NCI-H146 treated with DMSO at 0.1 percent for 48 hours (cell line): ENCODE results near the gene LARP4B.

Experiments
- DNase-seq: peaks from one replicate; lab custom pipeline; 2025; ENCODE audit not compliant: unreplicated experiment; lab: John Stamatoyannopoulos, UW

Gene LARP4B

DNA sequence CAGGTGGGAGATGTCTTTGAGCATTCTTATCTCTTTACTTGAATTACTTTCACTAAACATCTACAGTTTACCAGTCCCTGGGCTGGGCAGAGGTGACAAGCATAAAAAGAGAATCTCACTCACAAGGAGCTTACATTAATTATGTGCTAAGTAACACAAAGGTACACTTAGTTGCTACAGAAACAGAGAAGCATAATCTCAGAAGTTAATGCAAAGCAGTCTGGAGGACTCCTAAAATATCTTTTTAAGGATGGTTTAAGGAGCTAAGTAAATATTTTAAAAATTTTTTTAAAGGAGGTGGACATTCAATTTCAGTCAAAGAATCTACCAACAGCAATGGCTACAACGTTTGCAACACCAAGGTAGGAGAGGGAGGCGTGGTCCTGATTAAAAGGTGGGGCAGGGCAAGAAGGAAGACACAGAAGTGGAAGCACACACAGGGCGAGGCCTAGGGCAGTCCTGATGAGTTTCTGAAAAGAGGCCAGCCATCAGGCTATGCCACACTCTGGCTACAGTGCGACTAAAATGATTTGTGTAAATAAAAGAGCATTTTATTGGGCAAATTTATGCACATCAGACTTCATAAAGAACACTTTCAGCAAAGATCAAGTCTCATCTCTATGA, 5.3 kb downstream of the LARP4B start:
- DNase-seq = no peak

DNA sequence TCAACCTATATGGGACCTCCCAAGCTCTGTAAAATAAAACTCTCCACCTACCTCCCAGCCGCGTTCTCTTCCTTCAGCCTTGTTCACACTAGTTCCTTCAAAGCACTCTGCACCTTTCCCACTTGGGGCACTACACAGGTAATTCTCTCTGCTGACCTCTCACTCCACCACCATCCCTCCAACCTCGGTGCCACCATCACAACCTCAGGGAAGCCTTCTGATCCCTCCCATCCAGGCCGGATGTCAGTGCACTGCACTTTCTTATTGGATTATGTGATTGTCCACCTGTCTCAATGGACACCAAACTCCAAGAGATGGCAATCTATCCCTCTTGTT, 7.0 kb downstream of the LARP4B start:
- no peak for DNase-seq

DNA sequence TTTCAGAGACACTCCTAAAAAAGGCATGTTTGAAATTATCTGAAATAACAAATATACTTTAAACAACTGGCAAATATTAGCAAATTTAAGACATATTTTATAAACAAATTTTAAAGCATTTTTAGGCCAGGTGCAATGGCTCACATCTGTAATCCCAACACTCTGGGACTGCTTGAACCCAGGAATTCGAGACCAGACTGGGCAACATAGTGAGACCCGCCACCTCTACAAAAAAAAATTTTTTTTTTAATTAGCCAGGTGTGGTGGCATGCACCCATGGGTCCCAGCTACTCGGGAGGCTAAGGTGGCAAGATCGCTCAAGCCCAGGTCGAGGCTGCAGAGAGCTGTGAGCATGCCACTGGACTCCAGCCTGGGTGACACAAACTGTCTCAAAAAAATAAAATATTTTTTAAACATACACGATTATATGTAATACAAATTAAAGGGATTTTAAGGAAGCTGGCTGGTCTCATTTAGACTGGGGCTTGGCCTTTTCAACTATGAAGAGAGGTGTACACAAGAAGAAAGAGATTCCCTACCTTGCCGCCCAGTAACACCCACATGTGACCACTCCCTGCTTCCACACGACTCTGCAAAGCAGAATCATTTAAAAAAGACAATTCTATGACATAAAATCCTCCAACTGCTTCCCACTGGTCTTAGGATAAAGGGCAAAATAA, 7.5 kb downstream of the LARP4B start:
- DNase-seq = no peak

DNA sequence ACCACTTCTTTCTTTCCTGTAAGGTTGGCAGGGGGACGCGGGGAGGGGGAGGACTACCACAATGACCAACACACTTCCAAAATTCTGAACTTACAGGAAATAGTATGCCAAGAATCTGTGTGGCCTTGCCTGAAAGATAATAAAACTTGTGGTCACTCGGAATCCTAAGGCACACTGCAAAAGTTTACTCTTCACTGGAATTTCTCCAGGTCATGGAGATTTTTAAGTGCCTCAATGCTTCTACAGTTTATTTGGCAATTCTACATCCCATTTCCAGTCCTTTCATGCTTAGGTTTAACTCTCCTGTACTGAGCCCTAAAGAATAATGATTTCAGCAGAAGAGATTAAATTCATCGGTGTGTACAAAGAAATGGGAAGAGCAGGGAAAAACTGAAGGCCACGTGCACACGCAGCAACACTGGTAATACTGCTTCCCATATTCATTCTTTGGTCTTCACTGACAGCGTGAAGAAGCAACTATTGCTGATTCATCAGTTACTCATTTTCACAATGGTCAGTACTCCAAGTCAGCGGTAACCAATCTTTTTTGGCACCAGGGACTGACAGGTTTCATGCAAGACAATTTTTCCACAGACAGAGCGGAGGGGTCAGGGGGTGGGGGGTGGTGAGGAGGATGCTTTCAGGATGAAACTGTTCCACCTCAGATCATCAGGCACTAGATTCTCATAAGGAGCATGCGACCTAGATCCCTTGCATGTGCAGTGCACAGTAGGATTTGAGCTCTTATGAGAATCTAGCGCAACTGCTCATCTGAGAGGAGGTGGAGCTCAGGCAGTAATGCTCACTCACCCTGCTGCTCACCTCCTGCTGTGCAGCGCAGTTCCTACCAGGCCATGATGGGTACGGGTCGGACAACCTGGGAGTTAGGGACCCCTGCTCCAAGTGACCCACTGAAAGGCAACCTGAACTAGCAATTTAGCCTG, 9.8 kb downstream of the LARP4B start:
- DNase-seq = no peak

GRCh38 chr10:920450-920849, 11.1 kb downstream of the LARP4B start:
- no peak for DNase-seq

DNA sequence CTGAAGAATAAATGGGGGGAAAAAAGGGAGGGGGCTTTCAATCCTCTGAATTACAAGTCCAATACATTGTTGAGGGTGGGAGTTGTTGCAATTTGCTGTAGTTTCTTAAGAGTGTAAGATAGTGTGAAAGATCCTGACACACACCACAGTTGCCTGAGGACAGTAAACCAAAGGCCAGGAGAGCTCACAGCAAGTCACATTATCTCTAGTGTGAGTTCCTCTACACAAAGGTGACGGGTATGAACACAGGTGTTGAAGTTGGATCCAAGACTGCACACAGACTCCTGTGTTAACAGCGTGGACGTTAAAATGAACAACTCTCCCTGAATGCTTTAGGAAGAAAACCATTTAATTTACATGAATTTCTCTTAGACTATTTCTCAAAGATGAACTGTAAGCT, 12.0 kb downstream of the LARP4B start:
- no peak for DNase-seq

GRCh38 chr10:917999-918398, 13.5 kb downstream of the LARP4B start:
- no peak for DNase-seq

- DNase-seq = no peak
Measured at GRCh38 chr10:917416-917720, 14.1 kb downstream of the LARP4B start.

DNA sequence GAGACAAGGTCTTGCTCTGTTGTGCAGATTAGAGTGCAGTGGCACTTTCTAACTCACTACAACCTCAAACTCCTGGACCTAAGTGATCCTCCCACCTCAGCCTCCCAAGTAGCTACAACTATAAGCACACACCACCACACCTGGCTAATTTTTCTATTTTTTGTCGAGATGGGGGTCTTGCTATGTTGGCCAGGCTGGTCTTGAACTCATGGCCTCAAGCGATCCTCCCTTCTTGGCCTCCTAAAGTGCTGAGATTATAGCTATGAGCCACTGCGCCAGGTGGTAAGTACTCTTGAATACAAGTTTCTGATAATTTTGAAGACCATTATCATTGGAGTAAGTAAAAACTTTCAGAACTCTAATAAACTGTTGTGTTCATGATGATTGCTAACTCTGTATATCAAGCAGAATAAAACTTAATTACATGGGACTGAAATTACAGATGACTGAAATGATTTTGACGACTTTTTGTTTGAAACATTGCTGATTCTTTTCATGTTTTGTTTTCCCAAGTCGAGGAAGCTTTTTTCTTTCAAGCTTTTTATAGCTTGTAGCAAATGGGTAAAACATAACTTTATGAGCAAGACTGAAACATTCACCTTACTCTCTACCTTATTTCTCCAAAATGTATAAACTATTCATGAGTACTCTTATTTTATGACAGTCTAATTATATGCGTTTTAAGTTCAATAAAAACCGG, 14.6 kb downstream of the LARP4B start:
- no peak for DNase-seq

DNA sequence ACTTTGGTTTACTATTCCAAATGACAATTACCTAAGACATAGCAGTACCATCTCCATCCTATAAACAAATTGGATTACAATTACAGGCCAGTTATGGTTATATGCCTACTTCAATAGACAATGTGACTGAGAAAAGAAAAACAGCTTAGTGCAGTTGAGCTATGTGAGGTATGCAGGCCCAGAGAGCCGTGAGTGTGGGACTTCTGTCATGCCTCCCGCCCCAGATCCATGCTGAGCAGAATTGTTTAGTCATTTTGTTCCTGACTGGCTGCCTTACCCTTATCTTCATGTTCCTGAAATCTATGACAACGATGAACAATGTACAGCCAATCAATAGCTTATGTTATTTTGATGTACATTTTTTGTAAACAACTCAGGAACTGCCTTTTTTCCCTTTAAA, 21.7 kb downstream of the LARP4B start:
- no peak for DNase-seq

DNA sequence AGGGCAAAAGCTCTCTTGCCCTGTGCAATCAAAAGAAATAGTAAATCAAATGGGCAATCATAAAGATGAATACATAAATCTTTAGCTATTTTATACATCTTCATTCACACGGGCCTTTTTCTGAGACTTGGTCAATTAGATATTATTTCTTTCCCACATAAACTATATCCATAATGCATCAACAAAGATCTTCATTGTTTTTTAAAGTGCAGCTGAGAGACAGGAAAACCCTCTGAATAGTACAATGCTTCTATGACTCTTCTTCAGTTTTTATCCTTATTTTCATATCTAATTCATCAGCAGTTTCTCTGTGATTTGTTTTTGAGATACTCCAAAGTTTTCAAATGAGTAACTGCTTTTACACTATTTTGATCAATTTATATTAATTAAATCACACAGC, 25.5 kb downstream of the LARP4B start:
- DNase-seq = no peak

DNA sequence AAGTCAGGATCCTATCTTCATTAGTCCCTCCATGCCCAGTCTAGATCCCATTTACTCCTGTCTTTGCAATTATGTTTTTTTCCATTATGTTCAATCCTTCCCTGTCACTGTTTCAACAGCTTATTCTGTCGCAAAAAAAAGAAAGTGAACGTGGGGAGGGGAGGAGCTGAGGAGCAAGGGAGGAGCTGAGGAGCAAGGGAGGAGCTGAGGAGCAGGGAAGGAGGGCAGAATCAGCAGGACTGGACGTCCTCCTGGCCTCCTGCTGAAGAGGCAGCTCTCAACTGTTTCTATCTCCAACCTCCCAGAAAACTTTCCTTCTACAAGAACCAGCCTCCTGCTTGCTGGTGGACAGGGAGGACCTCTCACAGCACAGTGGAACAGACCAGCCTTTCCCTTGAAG, 26.0 kb downstream of the LARP4B start:
- no peak for DNase-seq

GRCh38 chr10:904403-904802, 27.1 kb downstream of the LARP4B start:
- no peak for DNase-seq

DNA sequence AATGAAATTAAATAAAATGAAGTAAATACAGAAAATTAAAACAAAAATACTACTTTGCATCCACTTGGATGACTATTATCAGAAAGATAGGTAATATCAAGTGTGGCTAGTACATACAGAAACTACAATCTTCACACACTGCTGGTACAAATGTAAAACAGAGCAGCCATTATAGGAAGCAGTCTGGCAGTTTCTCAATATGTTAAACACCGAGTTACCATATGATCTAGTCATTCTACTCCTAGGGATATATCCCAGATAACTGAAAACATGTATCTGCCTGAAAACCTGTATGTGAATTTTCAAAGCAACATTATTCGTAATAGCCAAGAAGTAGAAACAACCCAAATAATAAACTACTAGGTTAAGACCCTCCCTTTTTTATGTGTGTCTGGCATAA, 33.4 kb downstream of the LARP4B start:
- DNase-seq = no peak

DNA sequence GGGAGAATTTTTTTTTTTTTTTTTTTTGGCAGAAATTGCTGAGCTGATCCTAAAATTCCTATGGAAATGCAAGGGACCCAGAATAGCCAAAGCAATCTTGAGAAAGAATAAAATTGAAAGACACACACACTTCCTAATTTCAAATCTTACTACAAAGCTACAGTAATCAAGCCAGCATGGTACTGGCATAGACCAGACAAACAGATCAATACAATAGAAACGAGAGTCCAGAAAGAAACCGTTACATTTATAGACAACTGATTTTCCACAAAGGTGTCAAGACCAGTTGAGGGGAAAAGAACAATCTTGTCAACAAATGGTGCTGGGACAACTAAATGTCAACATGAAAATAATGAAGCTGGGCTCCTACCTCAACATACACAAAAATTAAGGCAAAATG, 34.5 kb downstream of the LARP4B start:
- no peak for DNase-seq

- no peak for DNase-seq
Measured at GRCh38 chr10:895324-895723, 36.2 kb downstream of the LARP4B start.

DNA sequence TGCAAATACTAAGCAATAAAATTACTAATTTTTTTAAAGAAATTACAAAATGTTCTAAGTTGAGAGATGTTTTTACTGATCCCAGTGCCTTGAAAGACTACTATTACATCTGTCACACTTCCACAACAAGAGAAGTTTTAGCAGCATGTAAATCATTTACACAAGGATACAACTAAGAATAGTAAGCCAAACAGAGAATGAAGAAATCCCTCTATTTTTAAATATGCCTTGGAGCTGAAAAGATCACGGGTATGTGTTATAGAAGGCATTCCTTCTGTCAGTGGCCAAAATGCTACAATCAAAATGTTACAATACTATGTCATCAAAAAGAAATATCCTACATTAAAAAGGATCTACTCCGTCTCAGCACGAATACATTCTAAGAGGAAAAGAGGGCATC, 52.6 kb downstream of the LARP4B start:
- DNase-seq = no peak

DNA sequence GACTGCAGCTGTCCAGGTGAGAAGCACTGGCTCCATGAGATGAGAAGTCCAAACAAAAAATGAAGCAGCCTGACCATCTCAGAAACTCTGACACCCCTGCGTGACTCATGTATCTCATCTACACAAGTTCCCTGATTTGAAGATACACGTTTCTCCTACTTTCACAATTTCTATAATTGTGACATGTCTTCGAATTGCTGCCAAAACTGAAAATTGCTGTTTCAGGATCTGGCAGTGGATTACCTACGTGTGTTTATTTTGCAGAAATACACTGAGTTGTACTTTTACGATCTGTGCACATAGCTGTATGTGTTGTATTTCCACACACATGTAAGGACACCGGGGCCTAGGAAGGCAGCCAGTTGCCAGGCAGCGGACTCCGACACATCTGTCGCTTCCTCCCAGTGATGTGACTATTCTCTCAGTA, 53.2 kb downstream of the LARP4B start:
- DNase-seq = no peak

DNA sequence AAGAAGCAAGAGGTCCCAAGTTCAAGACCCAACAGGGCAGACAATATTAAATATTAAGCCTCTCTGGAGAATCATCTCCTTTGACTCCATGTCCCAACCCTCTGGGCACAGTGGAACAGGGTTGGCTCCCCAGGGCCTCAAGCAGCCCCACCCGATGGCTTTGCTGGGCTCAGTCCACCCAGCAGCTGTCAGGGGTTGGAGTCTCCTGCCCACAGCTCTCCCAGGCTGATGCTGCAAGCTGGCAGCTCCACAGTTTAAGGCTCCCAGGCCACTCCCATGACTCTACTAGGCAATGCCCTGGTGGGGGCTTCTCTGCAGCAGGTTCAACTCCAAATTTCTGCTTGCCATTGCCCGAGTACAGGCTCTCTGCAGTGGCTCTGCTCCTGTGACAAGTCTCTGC, 55.1 kb downstream of the LARP4B start:
- DNase-seq = no peak

DNA sequence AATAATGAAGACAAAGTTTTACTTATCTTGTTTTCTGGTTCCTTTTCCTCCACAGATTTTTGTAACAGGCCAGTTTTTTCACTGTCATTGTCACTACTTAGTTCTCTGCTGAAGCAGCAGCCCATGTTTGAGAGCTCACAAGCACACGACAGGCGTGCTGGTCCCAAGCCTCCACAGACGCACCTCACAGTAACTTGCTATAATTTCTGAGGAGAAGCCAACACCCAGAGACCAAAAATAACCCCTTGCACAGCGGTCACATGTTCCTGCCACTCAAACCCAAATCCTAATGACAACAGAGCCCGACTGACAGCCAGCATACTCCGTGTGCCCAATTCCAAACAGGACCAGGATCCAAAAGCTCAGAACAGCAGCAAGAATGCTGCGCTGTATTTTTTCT, 58.5 kb downstream of the LARP4B start:
- no peak for DNase-seq

- DNase-seq = no peak
Measured at GRCh38 chr10:871951-872403, 59.5 kb downstream of the LARP4B start.
